Measurements from ENCODE around the gene AHI1. TPM values are rescaled to one million over a fixed set of nuclear protein-coding genes. Genes with fewer than 3 reads are reported as not detected.

AHI1 gene
- total RNA-seq, 5 donors from 2014 or later (not counting 1 experiment from before 2014, with no cell fraction given) = 9.6 to 27.6 (median 15.8) TPM

DNA sequence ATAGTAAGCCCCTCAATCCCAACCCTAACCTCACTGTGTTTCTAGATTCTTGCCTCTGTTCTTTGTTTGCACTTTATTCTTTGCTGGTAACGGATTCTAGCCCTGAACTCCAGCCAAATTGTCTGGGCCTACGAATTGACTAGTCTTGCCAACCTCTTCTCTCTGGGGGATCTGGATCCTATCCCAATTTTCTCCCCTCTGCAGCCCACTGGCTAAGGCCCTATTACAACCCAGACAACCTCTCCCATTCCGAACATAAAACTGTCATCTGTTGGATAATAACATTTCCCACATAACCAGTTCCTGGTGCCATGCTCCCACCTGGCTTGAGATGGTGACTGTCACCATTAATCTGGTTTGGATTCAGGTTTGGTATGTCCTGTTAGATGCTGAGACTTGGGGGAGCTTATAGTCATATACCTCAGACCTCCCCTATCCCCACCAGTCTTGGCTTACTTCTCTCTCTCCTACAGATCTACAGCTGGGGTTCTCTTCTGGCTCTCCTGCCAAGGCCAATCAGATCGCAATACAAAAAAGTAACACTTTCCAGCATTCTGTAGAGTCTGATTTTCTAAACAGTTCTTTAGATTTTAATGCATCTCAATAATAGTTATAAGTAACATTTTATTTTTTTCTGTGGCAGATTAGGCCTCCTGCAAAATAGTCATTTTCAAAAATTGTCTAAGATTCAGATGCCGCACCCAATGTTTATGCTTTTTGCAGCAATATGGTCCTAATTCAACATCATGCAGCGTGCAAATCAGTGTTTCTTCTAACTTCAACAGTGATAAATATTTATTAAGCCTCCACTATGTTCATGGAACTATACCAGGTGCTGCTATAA lies 29.8 kb upstream of the AHI1 start:
- Mint-ChIP-seq H3K4me1 (no peaks in the 10 kb centered on the region), H3K9me3 (no peaks in the 10 kb centered on the region), H3K27ac (no peak overlapping the region), H3K36me3 (no peaks in the 10 kb centered on the region), H3K27me3 (no peaks in the 10 kb centered on the region), H3K4me3 (no peak overlapping the region)
- Histone ChIP-seq H3K4me1 (ENCODE audit: control insufficient read depth in 1 of 2, extremely low read depth in 1 of 2, insufficient read depth in 2 of 2, low read length in 2 of 2) (no peaks in the 10 kb centered on the region), H3K36me3 (ENCODE audit: control insufficient read depth in 2 of 2, extremely low read depth in 1 of 2, insufficient read depth in 1 of 2, low read length in 1 of 2) (no peaks in the 10 kb centered on the region), H3K9me3 (no peaks in the 10 kb centered on the region), H3K4me3 (ENCODE audit: control insufficient read depth in 1 of 2, extremely low read depth in 1 of 2, low read length in 1 of 2) (no peak overlapping the region), H3K27me3 (replicated peaks in 1 of 2; ENCODE audit: control insufficient read depth in 2 of 2, extremely low read depth in 1 of 2, insufficient read depth in 2 of 2, low read length in 1 of 2) (no peaks in the 10 kb centered on the region), H3K27ac (ENCODE audit: low read length) (no peak overlapping the region)
- ATAC-seq (replicated peaks in 1 of 4) (no peak), DNase-seq (no peak)
- ChIA-PET POLR2A (interaction anchor here in 1 of 2 donors (0.7 kb wide), 1 partner anchor 137 kb away, joined by 4 read pairs; no protein-coding TSS in a partner anchor), CTCF (no interaction called here)
- WGBS (ENCODE audit: insufficient coverage) = 85% methylated on average over 3 of the region's 6 CpGs

DNA sequence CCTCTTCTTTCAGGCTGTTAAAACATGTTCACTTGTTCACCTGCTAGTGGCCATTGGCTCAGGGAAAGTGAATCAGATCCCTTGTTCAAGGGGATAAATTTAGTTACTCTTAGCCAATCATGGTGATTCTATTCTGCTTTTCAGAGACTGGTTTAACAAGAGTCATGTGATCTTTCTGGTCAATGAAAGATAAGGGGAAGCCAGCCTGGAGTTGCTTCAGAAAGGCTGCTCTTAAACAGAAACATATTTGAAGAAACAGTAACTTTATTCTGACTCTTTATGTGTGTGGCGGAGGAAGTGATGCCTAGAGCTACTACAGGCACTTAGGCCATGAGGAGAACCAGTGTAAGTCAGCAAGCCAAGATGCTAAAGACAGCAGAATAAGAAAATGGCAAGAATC lies 28.1 kb upstream of the AHI1 start:
- H3K36me3 Mint-ChIP-seq = no peaks in the 10 kb centered on the region
- no peaks in the 10 kb centered on the region for H3K27me3 ChIP-seq (replicated peaks in 1 of 2; ENCODE audit: control insufficient read depth in 2 of 2, extremely low read depth in 1 of 2, insufficient read depth in 2 of 2, low read length in 1 of 2)
- no peak overlapping the region for H3K4me3 Mint-ChIP-seq
- no peaks in the 10 kb centered on the region for H3K27me3 Mint-ChIP-seq
- 100% methylated on average over 1 of the region's 1 CpG for whole genome bisulfite sequencing (ENCODE audit: insufficient coverage)
- DNase-seq (no peak), ATAC-seq (replicated peaks in 1 of 4) (no peak)
- H3K4me3 ChIP-seq (ENCODE audit: control insufficient read depth in 1 of 2, extremely low read depth in 1 of 2, low read length in 1 of 2) = no peak overlapping the region
- no peaks in the 10 kb centered on the region for H3K9me3 ChIP-seq
- ChIA-PET POLR2A (no interaction called here), CTCF (no interaction called here)
- no peaks in the 10 kb centered on the region for H3K9me3 Mint-ChIP-seq
- no peaks in the 10 kb centered on the region for H3K4me1 Mint-ChIP-seq
- no peaks in the 10 kb centered on the region for H3K36me3 ChIP-seq (ENCODE audit: control insufficient read depth in 2 of 2, extremely low read depth in 1 of 2, insufficient read depth in 1 of 2, low read length in 1 of 2)
- H3K27ac Mint-ChIP-seq = no peak overlapping the region
- H3K27ac ChIP-seq (ENCODE audit: low read length) = no peak overlapping the region
- H3K4me1 ChIP-seq (ENCODE audit: control insufficient read depth in 1 of 2, extremely low read depth in 1 of 2, insufficient read depth in 2 of 2, low read length in 2 of 2) = no peaks in the 10 kb centered on the region

DNA sequence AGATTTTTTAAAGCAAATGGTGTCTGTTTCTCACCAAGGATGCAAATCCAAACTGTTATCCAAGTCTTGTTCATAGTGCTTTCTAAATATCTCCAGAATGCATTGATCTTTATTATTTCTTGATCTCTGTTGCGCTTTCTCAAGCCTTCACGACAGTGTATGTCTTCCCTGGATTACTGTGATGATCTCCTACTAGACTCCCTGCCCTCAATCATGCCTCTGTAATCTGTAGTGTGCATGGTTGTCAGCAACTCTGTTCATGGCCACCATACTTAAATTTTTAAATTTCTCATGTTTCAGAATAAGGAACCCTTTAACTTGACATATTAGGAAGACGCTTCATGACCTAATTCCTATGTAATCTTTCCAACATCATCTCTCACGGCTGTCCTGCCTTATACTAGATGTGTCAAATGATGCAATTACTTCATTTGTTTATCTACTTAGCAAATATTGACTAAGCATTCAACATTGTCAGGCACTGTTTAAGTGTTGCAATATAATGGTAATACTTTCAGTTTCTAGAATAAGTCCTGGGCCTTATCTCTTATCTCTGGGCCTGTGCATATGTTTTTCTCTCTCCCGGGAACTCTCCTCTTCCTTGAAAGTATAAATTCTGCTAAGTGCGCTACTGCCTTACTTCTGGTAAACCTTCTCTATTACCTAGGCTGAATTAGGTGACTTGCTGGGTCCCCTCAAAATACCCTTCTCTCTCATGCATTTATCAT lies 25.6 kb upstream of the AHI1 start:
- Mint-ChIP-seq H3K9me3 (no peaks in the 10 kb centered on the region), H3K36me3 (no peaks in the 10 kb centered on the region), H3K27me3 (no peaks in the 10 kb centered on the region), H3K27ac (no peak overlapping the region), H3K4me3 (no peak overlapping the region), H3K4me1 (no peaks in the 10 kb centered on the region)
- Histone ChIP-seq H3K4me1 (ENCODE audit: control insufficient read depth in 1 of 2, extremely low read depth in 1 of 2, insufficient read depth in 2 of 2, low read length in 2 of 2) (no peaks in the 10 kb centered on the region), H3K36me3 (ENCODE audit: control insufficient read depth in 2 of 2, extremely low read depth in 1 of 2, insufficient read depth in 1 of 2, low read length in 1 of 2) (no peaks in the 10 kb centered on the region), H3K9me3 (no peaks in the 10 kb centered on the region), H3K27ac (ENCODE audit: low read length) (no peak overlapping the region), H3K4me3 (ENCODE audit: control insufficient read depth in 1 of 2, extremely low read depth in 1 of 2, low read length in 1 of 2) (no peak overlapping the region), H3K27me3 (replicated peaks in 1 of 2; ENCODE audit: control insufficient read depth in 2 of 2, extremely low read depth in 1 of 2, insufficient read depth in 2 of 2, low read length in 1 of 2) (no peaks in the 10 kb centered on the region)
- CTCF ChIA-PET = no interaction called here
- POLR2A ChIA-PET = no interaction called here
- no peak for ATAC-seq (replicated peaks in 1 of 4)
- WGBS (ENCODE audit: insufficient coverage) = 78% methylated on average over 2 of the region's 6 CpGs
- no peak for DNase-seq

DNA sequence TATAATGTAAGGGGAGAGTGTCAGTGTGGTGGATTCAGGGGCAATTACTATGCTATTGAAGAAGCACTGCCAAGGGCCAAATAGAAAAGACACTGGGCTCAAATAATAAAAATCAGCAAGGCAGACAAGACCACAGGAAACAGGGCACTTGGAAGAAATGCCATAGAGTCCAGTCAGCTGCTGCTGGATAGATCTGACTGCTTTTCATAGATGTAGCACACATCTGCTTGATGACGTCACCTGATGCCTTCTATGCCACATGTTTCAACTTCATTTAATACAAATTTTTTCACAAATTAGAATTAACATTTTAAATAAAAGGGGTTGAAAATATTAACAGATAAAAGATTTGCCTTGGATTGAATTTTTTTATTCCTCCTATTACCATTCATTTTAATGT lies 23.9 kb upstream of the AHI1 start:
- Mint-ChIP-seq H3K9me3 (no peaks in the 10 kb centered on the region), H3K4me3 (no peak overlapping the region), H3K27ac (no peak overlapping the region), H3K4me1 (no peaks in the 10 kb centered on the region), H3K36me3 (no peaks in the 10 kb centered on the region), H3K27me3 (no peaks in the 10 kb centered on the region)
- Histone ChIP-seq H3K4me1 (ENCODE audit: control insufficient read depth in 1 of 2, extremely low read depth in 1 of 2, insufficient read depth in 2 of 2, low read length in 2 of 2) (no peaks in the 10 kb centered on the region), H3K9me3 (no peaks in the 10 kb centered on the region), H3K27ac (ENCODE audit: low read length) (no peak overlapping the region), H3K36me3 (ENCODE audit: control insufficient read depth in 2 of 2, extremely low read depth in 1 of 2, insufficient read depth in 1 of 2, low read length in 1 of 2) (no peaks in the 10 kb centered on the region), H3K4me3 (ENCODE audit: control insufficient read depth in 1 of 2, extremely low read depth in 1 of 2, low read length in 1 of 2) (no peak overlapping the region), H3K27me3 (replicated peaks in 1 of 2; ENCODE audit: control insufficient read depth in 2 of 2, extremely low read depth in 1 of 2, insufficient read depth in 2 of 2, low read length in 1 of 2) (no peaks in the 10 kb centered on the region)
- ATAC-seq (replicated peaks in 1 of 4) (no peak), DNase-seq (no peak)
- WGBS (ENCODE audit: insufficient coverage) = no CpG with 5 or more reads among the region's 1 CpG
- ChIA-PET POLR2A (no interaction called here), CTCF (no interaction called here)

DNA sequence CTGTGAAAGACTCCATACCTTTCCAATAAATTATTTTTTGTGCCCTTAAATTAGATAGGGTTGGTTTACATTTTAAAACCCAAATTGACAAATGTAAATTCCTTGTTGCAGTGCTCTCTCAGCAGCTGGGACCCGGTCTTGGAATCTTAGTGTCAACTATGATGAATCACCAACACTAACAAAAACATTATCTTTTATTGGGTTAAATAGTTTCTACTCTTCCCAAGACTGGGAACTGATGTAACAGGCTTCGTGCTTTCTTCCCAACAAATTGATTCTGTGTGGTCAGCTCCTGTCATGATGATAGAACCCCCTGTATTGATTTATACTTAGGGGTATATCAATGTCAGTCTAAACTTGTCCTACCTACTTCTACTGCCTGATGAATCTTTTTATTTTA lies 23.2 kb upstream of the AHI1 start:
- ChIA-PET CTCF (interaction anchor here in 1 of 2 donors (0.9 kb wide), 1 partner anchor 15 kb away, joined by 3 read pairs; no protein-coding TSS in a partner anchor), POLR2A (no interaction called here)
- Histone ChIP-seq H3K27me3 (replicated peaks in 1 of 2; ENCODE audit: control insufficient read depth in 2 of 2, extremely low read depth in 1 of 2, insufficient read depth in 2 of 2, low read length in 1 of 2) (no peaks in the 10 kb centered on the region), H3K4me3 (ENCODE audit: control insufficient read depth in 1 of 2, extremely low read depth in 1 of 2, low read length in 1 of 2) (no peak overlapping the region), H3K36me3 (ENCODE audit: control insufficient read depth in 2 of 2, extremely low read depth in 1 of 2, insufficient read depth in 1 of 2, low read length in 1 of 2) (no peaks in the 10 kb centered on the region), H3K4me1 (ENCODE audit: control insufficient read depth in 1 of 2, extremely low read depth in 1 of 2, insufficient read depth in 2 of 2, low read length in 2 of 2) (no peaks in the 10 kb centered on the region), H3K27ac (ENCODE audit: low read length) (no peak overlapping the region), H3K9me3 (no peaks in the 10 kb centered on the region)
- no CpG with 5 or more reads among the region's 2 CpGs for WGBS (ENCODE audit: insufficient coverage)
- ATAC-seq (replicated peaks in 1 of 4) = no peak
- H3K9me3 Mint-ChIP-seq = no peaks in the 10 kb centered on the region
- H3K27me3 Mint-ChIP-seq = no peaks in the 10 kb centered on the region
- H3K4me3 Mint-ChIP-seq = no peak overlapping the region
- H3K4me1 Mint-ChIP-seq = no peaks in the 10 kb centered on the region
- no peak for DNase-seq
- H3K36me3 Mint-ChIP-seq = no peaks in the 10 kb centered on the region
- H3K27ac Mint-ChIP-seq = no peak overlapping the region

DNA sequence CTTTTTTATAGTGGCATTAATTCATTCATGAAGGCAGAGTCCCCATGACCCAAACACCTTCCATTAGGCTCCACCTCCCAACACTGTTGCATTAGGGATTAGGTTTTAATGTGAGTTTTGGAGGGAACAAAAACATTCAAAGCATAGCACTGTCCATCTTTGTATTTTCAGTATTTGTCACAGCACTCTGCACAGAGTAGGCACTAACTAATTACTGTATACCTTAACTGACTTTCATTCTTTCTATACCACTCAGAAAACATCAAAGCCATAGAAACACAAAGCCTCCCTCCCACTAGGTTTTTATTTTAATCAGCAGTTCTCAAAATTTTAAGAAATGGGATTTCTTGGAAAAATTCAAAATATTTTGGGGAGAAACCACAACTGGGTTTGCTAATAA lies 21.8 kb upstream of the AHI1 start:
- POLR2A ChIA-PET = no interaction called here

More for the DNA sequence above, 21.8 kb upstream of the AHI1 start:
- no peak overlapping the region for H3K27ac Mint-ChIP-seq
- no peaks in the 10 kb centered on the region for H3K4me1 Mint-ChIP-seq
- no peaks in the 10 kb centered on the region for H3K4me1 ChIP-seq (ENCODE audit: control insufficient read depth in 1 of 2, extremely low read depth in 1 of 2, insufficient read depth in 2 of 2, low read length in 2 of 2)
- H3K9me3 Mint-ChIP-seq = no peaks in the 10 kb centered on the region
- no peaks in the 10 kb centered on the region for H3K36me3 Mint-ChIP-seq
- CTCF ChIA-PET = interaction anchor here (0.6 kb wide), 2 partner anchors 17 to 43 kb away, joined by 3 to 4 read pairs; no protein-coding TSS in a partner anchor
- no peaks in the 10 kb centered on the region for H3K27me3 Mint-ChIP-seq
- H3K9me3 ChIP-seq = no peaks in the 10 kb centered on the region
- DNase-seq (no peak), ATAC-seq (replicated peaks in 1 of 4) (no peak)
- H3K4me3 Mint-ChIP-seq = no peak overlapping the region
- no peaks in the 10 kb centered on the region for H3K36me3 ChIP-seq (ENCODE audit: control insufficient read depth in 2 of 2, extremely low read depth in 1 of 2, insufficient read depth in 1 of 2, low read length in 1 of 2)
- H3K4me3 ChIP-seq (ENCODE audit: control insufficient read depth in 1 of 2, extremely low read depth in 1 of 2, low read length in 1 of 2) = no peak overlapping the region
- H3K27me3 ChIP-seq (replicated peaks in 1 of 2; ENCODE audit: control insufficient read depth in 2 of 2, extremely low read depth in 1 of 2, insufficient read depth in 2 of 2, low read length in 1 of 2) = no peaks in the 10 kb centered on the region
- no peak overlapping the region for H3K27ac ChIP-seq (ENCODE audit: low read length)
